Erythroblast (primary cell): ENCODE results near the gene TBCD.

ENCODE experiments used
- DNase-seq, 2 experiments: peaks; one replicate each; lab custom pipeline; 2025; lab: John Stamatoyannopoulos, UW
- GATA1 ChIP-seq: IDR thresholded peaks from 2 replicates; pipeline ENCODE4 v1.6.1; 2011; ENCODE audit warnings: low read depth, mild to moderate bottlenecking, control low read depth, low read length, moderate library complexity
- POLR2A ChIP-seq: IDR thresholded peaks from 2 replicates; pipeline ENCODE4 v1.6.1; 2011; ENCODE audit warnings: mild to moderate bottlenecking, low read length

TBCD gene

GRCh38 chr17:82716203-82717010 lies 35.5 kb upstream of the TBCD start, which contains the start of gene FN3KRP:
Gene FN3KRP (plus strand): TSS chr17:82716706. CDS start chr17:82716756, 50 bp downstream.
- TF ChIP-seq GATA1: no peak
- no peak for TF ChIP-seq POLR2A
- peak; percentile 95 for DNase-seq

DNA sequence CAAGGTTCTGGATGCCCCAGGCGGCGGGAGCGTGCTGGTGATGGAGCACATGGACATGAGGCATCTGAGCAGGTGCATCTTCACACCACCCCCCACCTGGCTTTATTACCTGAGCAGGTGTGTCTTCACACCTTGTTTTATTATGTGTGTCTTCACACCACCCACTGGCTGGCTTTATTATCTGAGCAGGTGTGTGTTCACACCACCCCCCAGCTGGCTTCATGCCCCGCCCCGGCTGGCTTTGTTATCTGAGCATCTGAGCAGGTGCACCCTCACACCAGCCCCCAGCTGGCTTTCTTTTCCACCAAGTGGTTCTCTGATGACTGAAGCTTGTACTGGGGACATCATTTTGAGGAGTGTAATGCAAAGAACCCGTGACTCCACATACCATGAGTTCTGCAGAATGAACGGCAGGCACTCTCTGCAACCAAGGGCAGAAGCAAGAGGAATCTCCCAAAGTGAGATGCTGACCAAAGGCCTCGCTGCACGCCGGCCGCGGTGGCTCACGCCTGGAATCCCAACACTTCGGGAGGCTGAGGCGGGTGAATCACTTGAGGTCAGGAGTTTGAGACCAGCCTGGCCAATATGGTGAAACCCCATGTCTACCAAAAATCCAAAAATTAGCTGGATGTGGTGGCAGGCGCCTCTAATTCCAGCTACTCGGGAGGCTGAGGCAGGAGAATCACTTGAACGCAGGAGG lies 32.7 kb upstream of the TBCD start:
- no peak for DNase-seq
- TF ChIP-seq POLR2A: no peak

- TF ChIP-seq GATA1 (no peak), POLR2A (no peak)
- DNase-seq: no peak
These were observed 31.7 kb upstream of the TBCD start for GRCh38 chr17:82720204-82720603.

GRCh38 chr17:82722341-82723013 lies 29.4 kb upstream of the TBCD start:
- TF ChIP-seq POLR2A: no peak
- no peak for TF ChIP-seq GATA1
- DNase-seq: no peak

GRCh38 chr17:82723169-82723807 lies 28.6 kb upstream of the TBCD start:
- TF ChIP-seq POLR2A (no peak), GATA1 (no peak)
- DNase-seq: no peak

GRCh38 chr17:82726427-82726826 lies 25.4 kb upstream of the TBCD start:
- no peak for TF ChIP-seq GATA1
- no peak for TF ChIP-seq POLR2A

DNA sequence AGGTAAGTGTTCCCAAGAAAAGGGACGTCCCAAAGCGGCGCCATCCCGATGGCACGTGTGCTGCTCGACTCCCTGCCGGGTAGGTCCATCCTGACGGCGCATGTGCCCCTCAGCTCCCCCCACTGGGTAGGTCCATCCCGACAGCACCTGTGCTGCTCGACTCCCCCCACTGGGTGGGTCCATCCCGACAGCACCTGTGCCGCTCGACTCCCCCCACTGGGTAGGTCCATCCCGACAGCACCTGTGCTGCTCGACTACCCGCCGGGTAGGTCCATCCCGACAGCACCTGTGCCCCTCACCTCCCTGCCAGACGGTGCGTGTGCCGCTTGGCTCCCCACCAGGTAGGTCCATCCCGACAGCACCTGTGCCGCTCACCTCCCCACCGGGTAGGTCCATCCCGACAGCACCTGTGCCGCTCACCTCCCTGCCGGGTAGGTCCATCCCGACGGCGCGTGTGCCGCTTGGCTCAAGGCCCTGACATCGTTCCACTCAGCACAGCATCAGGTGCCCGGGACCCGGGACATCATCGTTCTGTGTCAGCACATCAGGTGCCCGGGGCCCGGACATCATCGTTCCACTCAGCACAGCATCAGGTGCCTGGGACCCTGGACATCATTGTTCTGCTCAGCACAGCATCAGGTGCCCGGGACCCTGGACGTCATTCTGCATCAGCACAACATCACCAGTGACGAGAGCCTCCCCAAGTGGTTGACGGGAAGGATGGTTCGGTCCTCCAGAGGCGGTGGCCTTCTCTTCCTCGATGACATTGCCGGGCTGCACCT lies 22.2 kb upstream of the TBCD start:
- no peak for DNase-seq

More at GRCh38 chr17:82726427-82726826, 25.4 kb upstream of the TBCD start:
- DNase-seq: no peak

DNA sequence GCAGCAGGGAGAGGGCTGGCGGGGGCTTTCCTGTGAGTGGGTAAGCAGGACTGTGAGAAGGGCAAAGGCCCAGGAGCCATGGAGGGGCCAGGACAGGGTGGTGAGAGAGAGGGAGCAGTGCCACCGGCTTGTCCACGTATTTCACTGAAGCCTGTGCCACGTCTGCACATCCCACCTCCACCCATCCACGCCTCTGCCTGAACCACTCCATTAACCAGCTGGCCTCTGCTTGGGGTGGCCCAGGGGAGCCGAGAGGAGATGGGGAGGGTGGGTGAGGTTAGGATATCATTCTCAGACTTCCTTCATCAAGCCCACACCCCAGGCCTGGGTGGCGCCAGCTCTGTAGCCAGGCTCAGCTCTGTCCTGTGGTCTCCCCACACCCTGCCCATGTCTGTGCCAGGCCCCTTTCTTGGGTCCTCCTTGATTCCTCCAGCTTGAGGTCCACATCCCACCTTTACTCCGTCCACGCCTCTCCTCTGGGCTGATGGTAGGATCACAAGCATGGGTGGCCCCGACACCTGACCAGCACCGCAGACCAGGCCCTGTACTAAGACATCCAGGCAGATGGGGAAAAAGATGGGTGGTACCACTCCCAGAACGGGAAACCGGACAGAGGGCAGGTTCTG lies 19.6 kb upstream of the TBCD start:
- DNase-seq: no peak
- no peak for TF ChIP-seq POLR2A

More for the DNA sequence above, 22.2 kb upstream of the TBCD start:
- TF ChIP-seq GATA1 (no peak), POLR2A (no peak)

- DNase-seq: peak; percentile 80 to 82
- TF ChIP-seq POLR2A (peak; percentile 43), GATA1 (no peak)
These were observed 16.6 kb upstream of the TBCD start, which contains the start of gene FN3K for GRCh38 chr17:82734987-82735866. Gene FN3K (plus strand): TSS chr17:82735615. CDS start chr17:82735637, 22 bp downstream.

DNA sequence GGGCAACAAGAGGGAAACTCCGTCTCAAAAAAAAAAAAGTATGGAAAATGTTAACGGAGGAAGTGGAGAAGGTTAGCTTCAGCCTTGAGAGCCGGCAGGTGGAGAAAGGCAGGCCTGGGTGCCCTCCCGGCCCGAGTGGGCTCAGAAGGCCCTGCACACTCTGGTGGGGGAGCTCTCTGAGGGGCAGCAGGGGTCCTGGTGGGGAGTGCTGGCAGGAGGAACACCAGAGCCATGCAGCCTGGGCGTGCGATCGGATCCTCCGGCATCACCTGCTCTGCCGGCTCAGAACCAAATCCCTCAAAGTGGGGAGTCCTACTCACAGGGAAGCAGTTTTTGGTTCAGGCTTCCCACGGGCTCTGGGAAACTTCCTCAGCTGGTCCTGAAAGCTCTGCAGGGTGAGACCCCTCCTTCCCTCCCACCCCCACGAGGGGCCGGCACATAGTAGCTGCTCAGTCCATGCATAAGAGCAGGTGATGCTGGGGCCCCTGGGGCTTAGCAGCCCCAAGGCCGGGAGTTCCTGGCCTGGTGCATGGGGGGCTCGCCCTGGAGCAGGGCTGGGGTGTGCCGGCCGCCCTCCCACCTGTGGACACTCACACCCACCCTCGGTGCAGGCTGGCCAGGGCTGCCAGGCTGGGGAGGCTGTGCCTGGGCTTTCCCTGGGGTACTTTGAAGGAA lies 15.2 kb upstream of the TBCD start:
- no peak for TF ChIP-seq POLR2A
- TF ChIP-seq GATA1: no peak
- DNase-seq: no peak

- TF ChIP-seq GATA1: no peak
- peak; percentile 36 for TF ChIP-seq POLR2A
- DNase-seq: peak; percentile 81 to 90
These were observed 13.6 kb upstream of the TBCD start for GRCh38 chr17:82737967-82738877.
